ENCODE results near the gene SP110.

The SP110 gene

DNA sequence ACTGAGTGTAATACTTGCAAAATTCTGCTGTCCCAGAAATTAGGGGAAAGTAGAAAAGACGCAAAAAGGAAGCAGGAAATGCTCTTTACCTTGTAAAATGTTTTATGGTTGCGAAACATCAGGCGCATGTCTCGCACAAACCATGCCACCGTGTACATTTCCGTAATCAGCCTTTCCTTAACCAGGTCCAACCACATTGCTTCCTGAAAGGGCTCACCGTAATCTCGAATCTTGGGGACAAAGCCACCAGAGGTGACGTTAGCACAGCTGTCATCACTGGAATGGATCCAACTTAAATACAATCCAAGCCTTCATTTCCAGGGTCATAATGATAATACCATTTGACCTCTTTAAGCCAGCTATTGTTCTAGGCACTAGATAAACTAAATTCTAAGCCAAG, 49.3 kb downstream of the SP110 start:
- DNase-seq (ENCODE audit: low spot score) = no peak

- no peak for DNase-seq (ENCODE audit: low spot score)
Observed at GRCh38 chr2:230166557-230167170, 53.1 kb downstream of the SP110 start.

DNA sequence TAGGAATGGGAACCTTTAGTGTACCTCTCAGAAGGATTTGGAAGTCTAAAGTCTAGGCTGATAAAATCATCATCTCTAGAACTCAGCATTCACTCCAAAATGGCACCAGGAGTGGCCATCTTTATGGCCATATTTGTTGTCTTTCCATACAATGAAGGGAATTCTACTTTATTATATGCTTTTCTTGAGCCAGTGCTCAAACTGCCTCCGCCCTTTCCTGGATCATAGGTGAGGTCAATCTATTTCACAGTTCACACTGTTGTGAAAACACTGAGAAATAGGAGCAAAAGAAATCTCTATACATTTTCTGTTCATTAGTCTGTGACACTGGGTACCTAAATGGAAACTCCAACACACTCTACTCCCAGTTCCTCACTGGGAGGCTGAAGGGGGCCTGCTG, 55.6 kb downstream of the SP110 start:
- DNase-seq (ENCODE audit: low spot score) = no peak

GRCh38 chr2:230162981-230163380, 56.8 kb downstream of the SP110 start:
- no peak for DNase-seq (ENCODE audit: low spot score)

DNA sequence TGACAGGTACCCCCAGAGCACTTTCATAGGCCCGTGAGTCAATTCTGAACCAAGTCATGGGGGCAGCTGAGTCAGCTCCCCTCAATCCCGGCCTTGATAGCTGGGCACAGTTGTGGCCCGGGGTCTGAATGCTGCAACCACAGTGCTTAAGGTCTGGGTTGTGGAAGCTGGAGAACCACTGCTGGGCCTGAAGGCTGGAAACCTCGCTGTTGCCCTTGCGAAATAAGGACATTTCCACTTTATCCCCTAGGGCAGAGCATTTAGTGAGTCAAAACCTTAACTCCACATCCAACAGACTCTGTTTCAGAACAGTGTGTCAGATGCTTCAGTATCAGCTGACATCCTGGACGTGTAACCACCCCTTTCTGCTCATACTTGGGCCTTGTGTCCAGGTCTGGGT, 58.6 kb downstream of the SP110 start:
- DNase-seq (ENCODE audit: low spot score) = peak; percentile 20

GRCh38 chr2:230160112-230160660, 59.6 kb downstream of the SP110 start:
- peak; percentile 84 for DNase-seq (ENCODE audit: low spot score)

- DNase-seq (ENCODE audit: low spot score) = no peak
Observed at GRCh38 chr2:230158468-230158867, 61.3 kb downstream of the SP110 start.

DNA sequence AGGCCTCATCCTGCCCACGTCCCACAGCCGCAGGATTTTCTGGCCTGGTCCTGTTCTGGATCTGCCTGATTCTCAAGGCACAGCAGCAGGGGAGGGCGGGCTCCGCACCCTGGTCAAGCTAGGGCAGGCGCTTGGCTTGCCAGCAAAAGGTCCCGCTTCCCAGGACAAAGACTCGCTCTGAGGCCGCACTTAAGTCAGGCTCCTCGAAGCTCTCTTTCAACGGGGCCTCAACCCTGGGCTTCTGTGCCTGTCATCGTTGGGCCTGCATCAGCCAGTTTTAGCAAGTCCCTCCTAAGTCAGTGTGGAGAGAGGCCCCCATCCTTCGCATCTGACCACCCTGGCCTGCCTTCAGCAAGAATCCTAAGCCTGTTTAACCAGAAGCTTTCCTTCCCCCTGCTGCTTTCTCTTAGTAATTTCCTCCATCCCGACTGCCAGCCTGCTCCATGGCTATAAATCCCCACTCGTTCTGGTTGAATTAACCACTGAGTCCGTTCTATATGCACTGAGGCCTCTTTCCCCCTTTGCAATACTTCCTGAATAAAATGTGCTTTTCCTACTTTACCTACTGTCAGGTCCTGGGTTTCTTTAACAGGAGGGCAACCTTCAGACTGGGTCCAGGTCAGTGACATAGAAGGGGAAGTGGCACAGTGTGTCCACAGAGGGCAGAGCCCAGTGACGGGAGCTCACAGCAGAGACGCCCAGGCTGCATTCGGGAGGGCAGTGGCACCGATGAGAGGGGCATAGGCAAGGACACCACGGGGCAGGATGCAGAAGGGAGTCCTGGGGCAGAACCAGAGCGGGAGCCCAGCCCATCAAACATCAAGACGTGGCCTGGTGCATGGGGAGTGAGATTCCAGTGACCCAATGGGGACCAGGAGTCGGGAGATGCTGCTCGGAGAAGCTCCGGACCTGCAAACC, 62.7 kb downstream of the SP110 start:
- DNase-seq (ENCODE audit: low spot score) = no peak

DNA sequence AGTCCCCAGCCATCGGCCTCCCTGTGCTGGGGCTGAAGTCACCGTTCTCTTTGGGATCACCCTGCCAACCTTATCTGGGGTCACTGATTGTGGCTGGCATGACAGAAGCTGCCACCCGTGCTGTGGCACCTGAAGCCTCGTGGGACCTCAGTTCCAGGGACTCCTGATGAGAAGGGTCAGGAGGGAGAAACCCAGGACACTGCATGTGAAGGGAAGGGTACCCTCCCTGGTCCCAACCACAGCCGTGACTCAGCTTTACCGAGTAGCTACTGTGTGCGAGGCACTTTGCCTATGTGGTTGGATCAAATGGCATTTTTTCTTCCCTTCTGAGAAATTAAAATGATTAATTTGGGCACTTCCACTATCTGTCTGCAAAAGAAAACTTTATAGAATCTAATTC, 64.4 kb downstream of the SP110 start:
- no peak for DNase-seq (ENCODE audit: low spot score)

- no peak for DNase-seq (ENCODE audit: low spot score)
Observed at GRCh38 chr2:230153390-230153976, 66.3 kb downstream of the SP110 start.

- DNase-seq (ENCODE audit: low spot score) = no peak
Observed at GRCh38 chr2:230152334-230152733, 67.5 kb downstream of the SP110 start.

DNA sequence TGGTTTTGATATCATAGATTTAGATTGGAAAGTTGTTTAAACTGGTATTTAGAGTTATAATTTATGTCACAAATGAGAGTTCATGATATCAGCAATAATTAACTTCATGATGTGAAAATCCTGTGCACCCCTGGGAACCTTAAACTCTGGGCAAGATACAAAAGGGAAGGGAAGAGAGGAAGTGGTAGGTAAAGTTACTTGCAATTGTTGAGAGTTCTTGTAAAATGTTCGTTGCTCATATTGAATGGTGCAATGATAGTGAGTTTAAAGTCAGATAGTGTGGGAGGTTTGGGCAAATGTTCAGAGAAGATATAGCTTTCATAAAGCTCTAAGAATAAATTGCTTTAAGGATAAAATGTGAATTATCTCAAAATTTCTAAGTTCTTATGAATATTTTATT, 75.4 kb downstream of the SP110 start:
- no peak for DNase-seq (ENCODE audit: low spot score)

GRCh38 chr2:230140667-230141066, 79.1 kb downstream of the SP110 start:
- DNase-seq (ENCODE audit: low spot score) = no peak

GRCh38 chr2:230137902-230138539, 81.8 kb downstream of the SP110 start:
- DNase-seq (ENCODE audit: low spot score) = no peak

- no peak for DNase-seq (ENCODE audit: low spot score)
Observed at GRCh38 chr2:230135130-230135525, 84.7 kb downstream of the SP110 start.

GRCh38 chr2:230134496-230135129, 85.2 kb downstream of the SP110 start:
- peak; percentile 28 for DNase-seq (ENCODE audit: low spot score)

GRCh38 chr2:230131366-230131765, 88.4 kb downstream of the SP110 start:
- no peak for DNase-seq (ENCODE audit: low spot score)

DNA sequence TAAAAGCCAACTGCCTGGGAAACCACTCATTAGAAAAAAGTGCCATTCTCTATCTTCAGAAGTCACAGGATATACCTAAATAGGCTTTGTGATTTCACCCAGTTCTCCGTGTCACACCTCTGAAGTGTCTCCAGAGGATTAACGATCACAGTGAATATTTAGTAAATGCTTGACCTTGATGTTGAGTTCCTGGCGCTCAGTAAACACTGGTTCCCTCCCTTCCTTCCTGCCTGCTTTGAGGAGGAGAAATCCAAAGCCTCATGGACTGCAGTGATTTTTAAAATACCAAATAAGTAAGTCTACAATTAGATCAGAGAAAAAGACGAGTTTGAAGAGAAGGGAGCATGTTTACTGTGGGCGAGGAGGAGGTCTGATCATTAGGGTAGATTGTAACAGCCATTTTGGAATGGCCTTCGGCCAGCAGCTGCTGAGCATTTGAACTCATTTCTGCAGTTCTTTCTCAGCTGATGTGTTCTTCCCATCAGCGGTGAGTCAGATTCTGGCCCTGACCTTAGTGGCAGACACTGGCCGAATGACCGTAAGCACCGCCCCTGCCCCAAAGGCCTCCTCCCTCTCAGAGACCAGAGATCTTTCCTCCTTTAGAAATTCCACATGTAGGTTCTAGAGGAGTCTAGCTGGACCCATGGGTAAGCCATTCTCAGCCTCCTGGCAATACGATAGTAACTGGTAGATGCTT, 89.0 kb downstream of the SP110 start:
- DNase-seq (ENCODE audit: low spot score) = peak; percentile 59

DNA sequence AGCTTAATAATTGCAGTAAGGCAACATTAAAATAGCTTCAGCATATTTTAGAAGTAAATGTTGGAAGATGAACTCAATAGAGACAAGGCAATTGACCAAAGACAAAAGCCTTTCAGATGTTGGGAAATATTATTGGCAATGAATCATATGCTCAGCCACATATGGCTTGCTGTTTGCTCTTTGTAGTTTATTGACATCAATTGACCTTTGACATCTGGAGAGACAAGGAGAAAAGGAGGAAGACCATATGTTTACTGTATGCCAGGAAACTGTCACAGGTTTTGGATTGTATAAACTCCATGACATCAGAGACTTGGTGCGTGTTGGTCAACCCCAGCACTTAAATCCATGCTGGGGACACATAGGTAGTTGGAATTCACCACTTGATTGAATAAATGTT, 90.4 kb downstream of the SP110 start:
- no peak for DNase-seq (ENCODE audit: low spot score)

GRCh38 chr2:230128623-230129342, 91.0 kb downstream of the SP110 start:
- peak; percentile 40 for DNase-seq (ENCODE audit: low spot score)

DNA sequence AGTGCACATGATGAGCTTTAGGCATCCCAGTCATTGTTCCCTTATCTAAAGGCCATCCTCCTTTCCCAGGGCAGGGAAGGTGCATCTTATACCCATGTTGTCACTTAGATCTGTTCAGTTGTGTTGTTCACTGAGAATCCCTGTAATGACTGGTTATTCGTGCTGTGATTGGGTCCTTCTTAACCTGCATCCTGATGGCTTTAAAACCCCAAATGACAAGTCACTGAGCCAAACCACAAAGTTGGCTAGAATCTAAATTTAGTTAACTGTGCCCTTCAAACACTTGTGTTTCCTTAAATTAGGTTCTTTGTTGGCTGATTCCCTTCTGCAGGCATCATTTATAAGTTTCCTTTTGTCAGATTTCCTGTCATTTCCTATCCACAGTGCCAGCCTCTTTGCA, 92.6 kb downstream of the SP110 start:
- no peak for DNase-seq (ENCODE audit: low spot score)

All from GM03348 (cell line).